Adrenal gland (tissue), 5 donors: ENCODE results near the gene LRRC36.

Experiments used
- POLR2A ChIP-seq, 2 donors: fragments of 450-650 bp; IDR thresholded peaks; one replicate each; pipeline ENCODE4 v1.6.1; 2017; ENCODE audit warnings: antibody characterized with exemption in 2 of 2, mild to moderate bottlenecking in 2 of 2, moderate library complexity in 1 of 2
- TF ChIP-seq, protein P1 (sequence below), 6 experiments: fragments of 450-650 bp in 4 of 6; fragments of 200-600 bp in 2 of 6; sonication (generic) in 1 of 6; IDR thresholded peaks; 1 replicate in 5 of 6; 2 replicates in 1 of 6; pipeline versions ENCODE4 v1.5.1 to v1.8.0; 2016 to 2021; ENCODE audit warnings: antibody characterized with exemption in 6 of 6, mild to moderate bottlenecking in 2 of 6, moderate library complexity in 1 of 6
- donor health status: DM: no; HTN: no; CAD: no.

- TF ChIP-seq, protein P1, sequence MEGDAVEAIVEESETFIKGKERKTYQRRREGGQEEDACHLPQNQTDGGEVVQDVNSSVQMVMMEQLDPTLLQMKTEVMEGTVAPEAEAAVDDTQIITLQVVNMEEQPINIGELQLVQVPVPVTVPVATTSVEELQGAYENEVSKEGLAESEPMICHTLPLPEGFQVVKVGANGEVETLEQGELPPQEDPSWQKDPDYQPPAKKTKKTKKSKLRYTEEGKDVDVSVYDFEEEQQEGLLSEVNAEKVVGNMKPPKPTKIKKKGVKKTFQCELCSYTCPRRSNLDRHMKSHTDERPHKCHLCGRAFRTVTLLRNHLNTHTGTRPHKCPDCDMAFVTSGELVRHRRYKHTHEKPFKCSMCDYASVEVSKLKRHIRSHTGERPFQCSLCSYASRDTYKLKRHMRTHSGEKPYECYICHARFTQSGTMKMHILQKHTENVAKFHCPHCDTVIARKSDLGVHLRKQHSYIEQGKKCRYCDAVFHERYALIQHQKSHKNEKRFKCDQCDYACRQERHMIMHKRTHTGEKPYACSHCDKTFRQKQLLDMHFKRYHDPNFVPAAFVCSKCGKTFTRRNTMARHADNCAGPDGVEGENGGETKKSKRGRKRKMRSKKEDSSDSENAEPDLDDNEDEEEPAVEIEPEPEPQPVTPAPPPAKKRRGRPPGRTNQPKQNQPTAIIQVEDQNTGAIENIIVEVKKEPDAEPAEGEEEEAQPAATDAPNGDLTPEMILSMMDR (IDR thresholded peaks at IDR 0.05) = no peak
- no peak for TF ChIP-seq POLR2A (IDR thresholded peaks at IDR 0.05)
These were observed 38.1 kb downstream of the LRRC36 start for GRCh38 chr16:67364600-67365235.
